Frontal cortex (tissue), 4 donors: ENCODE measurements around the gene C1QBP. TPM values are rescaled to one million over a fixed set of nuclear protein-coding genes. Genes with fewer than 3 reads are reported as not detected.
A peak's percentile ranks its signal among the peaks of the same experiment; 100 is the strongest.
"Not testable (repeated sequence)": the region's sequence is repeated elsewhere in the genome, so short reads cannot be mapped to it uniquely, and the experiment has no call there.

Experiments used
- DNase-seq, 2 donors: peaks; one replicate each; pipeline ENCODE4 v3.0.0; 2012; ENCODE audit warnings: low spot score in 2 of 2
- FAIRE-seq: peaks from 2 replicates; lab custom pipeline; 2012; peaks lifted over from hg19 to GRCh38; lab: Jason Lieb, UNC
- total RNA-seq: library from RNA; depleted of rRNA; stranded (reverse); fragments of >200 nt; gene quantifications from one replicate; pipeline ENCODE4 v1.2.3, GENCODE V29; 2014
- donor health status: control.
- donor health status: control.
- donor health status: control.

C1QBP gene
- total RNA-seq, 1 donor from 2014 or later = 172 TPM

GRCh38 chr17:5435781-5436315, 3.1 kb downstream of the C1QBP start:
- DNase-seq, FAIRE-seq: not testable (repeated sequence)

GRCh38 chr17:5434984-5435383, 4.0 kb downstream of the C1QBP start:
- no peak for FAIRE-seq

GRCh38 chr17:5431949-5432556, 6.9 kb downstream of the C1QBP start:
- FAIRE-seq = no peak

More at GRCh38 chr17:5434984-5435383, 4.0 kb downstream of the C1QBP start:
- no peak for DNase-seq

GRCh38 chr17:5431234-5431633, 7.7 kb downstream of the C1QBP start:
- FAIRE-seq, DNase-seq: not testable (repeated sequence)

More at GRCh38 chr17:5431949-5432556, 6.9 kb downstream of the C1QBP start:
- no peak for DNase-seq

DNA sequence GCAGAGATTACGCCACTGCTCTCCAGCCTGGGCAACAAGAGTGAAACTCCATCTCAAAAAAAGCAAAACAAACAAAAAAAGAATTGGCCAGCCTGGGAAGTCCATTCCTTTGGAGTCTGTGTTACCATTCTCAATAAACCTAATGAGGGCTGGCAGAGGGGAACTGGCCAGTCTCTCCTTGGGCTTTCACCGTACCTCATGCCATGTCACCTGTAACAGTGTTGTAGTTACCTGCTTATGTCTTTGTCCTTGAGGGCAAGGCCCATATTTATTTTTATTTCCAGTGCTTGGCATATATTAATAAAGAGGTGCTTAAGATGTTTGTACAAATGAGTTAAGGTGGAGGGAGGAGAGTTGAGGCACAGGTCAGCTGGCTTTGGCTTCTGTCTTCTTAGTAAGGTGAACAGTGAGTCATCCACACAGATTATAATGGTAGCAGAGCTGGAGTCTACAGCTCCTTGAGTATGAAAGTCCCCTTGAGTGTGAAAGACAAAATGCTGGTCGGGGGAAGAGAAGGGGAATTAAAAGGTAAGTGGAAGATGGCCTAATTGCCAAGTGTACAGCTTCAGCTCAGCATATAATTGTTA, 8.4 kb downstream of the C1QBP start:
- FAIRE-seq (no peak), DNase-seq (no peak)

DNA sequence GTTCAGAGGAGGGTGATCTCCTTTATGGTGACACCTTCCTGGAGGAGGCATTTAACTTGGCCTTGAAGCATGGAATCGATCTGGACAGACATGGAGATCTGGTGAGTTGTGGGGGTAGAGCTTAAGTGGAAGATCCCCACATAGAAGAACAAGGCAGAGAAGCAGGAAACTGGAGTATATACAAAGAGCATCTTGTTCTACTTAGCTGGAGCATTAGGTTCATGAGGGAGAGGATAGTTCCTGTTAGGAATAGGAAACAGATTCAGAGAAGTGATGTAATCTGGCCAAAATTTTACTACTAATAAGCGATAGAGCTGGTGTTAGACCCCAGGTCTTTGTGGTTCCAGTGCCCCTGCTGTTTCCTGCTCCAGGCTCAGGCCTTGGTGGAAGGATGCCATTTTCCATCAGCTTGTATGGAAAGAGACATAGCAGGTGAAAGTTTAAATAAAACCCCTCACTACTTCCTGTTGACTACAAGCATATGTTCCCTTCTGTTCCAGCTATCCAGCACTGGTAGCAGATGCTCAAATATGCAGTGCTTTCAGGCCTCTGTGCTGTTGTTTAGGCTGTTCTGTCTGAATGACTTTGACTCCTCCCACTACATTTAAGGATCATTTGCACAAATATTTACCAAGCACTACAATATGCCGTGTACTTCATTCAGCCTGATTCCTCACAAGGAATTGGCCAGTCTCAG, 9.6 kb downstream of the C1QBP start:
- FAIRE-seq (no peak), DNase-seq (no peak)

DNA sequence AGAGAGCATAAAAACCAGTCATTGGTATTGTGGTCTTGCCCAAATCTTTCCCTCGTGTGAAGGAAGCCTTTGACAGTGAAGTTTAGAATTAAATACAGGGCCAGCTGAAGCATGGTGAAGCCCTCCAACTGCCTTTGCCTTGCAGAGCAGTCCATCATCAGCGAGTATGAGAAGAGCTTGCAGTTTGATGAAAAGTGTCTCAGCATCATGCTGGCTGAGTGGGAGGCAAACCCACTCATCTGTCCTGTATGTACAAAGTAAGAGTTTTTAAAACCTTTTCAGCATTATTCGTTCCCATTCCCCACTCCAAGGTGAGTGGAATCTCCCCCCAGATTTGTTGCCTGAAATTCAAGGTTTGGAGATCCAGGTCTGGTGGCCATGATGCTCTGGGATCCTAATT, 13.1 kb downstream of the C1QBP start:
- DNase-seq = no peak
- FAIRE-seq = no peak

DNA sequence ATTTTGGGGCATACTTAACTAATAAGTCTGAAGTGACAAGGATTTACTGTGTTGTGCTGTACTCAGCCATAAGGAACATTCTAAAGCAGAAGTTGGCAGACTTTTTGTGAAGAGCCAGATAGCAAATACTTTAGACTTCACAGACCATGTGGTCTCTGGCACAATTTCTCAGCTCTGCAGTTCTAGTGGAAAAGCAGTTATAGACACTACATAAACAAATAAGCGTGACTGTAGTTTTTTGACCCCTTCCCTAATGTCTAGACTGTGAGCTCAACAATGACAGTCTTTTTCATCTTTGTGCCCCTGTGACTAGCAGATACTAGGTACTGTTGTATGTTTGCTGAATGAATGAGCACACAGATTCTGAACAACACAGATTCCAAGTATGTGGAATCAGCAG, 14.0 kb downstream of the C1QBP start:
- FAIRE-seq (no peak), DNase-seq (no peak)

- FAIRE-seq (no peak), DNase-seq (no peak)
These were observed 16.4 kb downstream of the C1QBP start for GRCh38 chr17:5422505-5422904.

DNA sequence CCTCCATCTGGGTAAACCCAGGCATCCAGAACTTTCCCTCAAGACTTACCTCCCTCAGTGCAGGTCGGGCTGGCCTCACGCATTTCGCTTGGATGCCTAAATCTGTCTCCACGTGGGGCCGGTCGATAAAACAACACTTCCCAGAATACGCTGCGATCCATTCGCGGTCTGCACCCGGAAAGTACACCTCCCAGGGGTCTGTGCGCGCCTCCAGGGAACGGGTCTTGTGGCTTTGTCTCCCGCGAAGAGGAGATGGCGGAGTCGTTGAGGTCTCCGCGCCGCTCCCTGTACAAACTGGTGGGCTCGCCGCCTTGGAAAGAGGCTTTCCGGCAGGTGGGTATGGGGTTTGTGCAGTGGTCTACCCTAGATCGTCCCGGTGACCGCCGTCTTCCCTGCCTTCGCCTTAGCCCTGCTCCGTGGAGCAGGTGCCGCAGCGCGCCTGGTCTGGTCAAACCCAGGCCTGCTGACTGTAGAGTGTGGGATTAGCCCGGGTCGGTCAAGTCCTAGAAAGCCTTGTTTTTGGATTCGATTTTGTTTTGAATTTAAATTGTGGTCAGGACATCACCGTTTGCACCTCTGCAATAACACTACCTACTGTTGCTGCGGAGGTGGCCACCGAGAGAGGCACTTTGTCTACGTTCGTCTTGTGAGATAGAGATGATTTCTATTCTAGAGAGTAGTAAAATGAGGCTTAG, 18.8 kb downstream of the C1QBP start, which contains the start of gene RPAIN:
RPAIN (plus strand) TSS at position 224 of the 695 bp plus-strand sequence; CDS start at position 253, 29 bp downstream.
- DNase-seq (peak; percentile 72 to 79), FAIRE-seq (no peak)

DNA sequence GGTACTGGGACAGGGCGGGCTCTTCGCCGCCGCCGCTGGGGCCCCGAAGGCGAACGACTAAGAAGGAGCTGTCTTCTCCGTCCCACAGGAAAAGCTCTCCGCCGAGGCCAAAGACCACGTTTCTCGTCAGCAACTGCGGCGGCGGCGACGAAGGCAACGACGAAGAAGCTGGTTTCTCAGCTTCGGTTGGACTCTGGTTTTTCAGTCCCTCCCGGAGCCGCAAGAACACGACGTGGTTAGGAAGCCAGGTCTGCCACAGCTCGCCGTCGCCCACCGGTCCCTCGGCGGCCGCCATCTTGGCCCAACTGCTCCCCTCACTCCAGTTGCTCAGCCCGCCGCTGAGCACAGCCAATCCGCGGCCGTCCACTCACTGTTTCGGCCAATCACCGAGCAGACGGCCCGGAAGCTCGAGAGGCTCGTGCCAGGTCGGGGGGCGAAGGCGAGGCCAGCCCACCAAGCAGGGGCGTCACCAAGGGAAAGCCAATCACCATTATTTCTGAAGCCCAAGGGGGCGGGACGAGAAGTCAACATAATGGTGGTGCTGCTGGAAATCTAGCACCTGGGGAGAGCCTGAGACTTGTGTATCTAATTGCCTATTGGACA, 19.5 kb downstream of the C1QBP start, which contains the start of gene NUP88:
NUP88 (minus strand) TSS at position 307 of the 603 bp plus-strand sequence; CDS start at position 295, 12 bp downstream.
- FAIRE-seq (peak; percentile 78), DNase-seq (peak; percentile 86 to 96)

- DNase-seq (no peak), FAIRE-seq (no peak)
These were observed 20.0 kb downstream of the C1QBP start for GRCh38 chr17:5418858-5419355.

GRCh38 chr17:5416901-5417300, 22.1 kb downstream of the C1QBP start:
- FAIRE-seq (no peak), DNase-seq (no peak)

DNA sequence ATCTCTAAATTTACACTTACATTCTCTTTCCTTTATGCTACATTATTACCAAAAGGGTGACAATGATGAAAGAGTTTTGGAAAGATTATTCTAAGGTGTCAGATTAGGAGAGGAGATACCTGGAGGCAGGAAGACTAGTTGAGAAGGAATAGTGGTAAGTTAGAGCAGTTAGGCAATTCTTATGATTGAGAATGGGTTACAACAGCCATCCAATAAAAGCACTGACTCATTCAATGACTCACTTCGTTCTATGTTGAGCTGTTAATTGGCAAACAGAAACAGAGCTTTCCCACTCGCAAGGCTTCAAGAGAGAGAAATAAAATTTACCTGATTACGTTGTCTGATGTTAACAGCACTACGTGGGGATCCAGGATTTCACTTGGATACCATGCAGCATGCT, 25.3 kb downstream of the C1QBP start:
- DNase-seq (no peak), FAIRE-seq (no peak)

DNA sequence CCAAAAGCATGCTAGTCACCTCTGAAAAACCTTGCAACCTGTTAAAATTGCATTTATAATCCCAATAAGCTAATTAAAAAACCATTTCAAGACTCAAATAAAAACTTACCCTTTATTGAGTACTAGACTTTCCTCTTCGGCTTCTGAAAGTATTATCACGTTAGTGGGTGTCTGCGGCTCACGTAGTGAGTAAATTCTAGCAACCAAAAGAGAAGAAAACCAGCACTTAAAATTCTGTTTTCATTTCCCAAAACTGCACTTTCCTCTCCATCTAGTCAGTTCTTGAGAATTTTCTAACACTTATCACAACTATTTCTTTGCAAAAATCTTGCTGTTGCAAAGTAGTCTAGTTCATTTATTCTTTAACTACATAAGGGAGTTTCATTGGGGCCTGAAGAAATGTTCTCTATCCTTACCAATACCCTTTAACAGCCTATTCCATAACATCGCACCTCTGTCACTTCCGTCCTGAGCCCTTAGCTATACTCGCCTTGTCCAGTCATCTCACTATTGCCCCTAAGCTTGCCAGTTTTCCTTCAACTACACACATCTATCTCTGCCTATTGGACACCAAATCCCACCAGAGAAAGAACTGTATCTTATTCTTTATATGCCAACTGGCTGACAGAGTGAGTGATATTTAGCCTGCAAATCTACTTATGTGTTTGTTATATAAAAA, 28.2 kb downstream of the C1QBP start:
- DNase-seq = no peak
- FAIRE-seq = no peak

- FAIRE-seq (no peak), DNase-seq (no peak)
These were observed 30.8 kb downstream of the C1QBP start for GRCh38 chr17:5408186-5408585.

DNA sequence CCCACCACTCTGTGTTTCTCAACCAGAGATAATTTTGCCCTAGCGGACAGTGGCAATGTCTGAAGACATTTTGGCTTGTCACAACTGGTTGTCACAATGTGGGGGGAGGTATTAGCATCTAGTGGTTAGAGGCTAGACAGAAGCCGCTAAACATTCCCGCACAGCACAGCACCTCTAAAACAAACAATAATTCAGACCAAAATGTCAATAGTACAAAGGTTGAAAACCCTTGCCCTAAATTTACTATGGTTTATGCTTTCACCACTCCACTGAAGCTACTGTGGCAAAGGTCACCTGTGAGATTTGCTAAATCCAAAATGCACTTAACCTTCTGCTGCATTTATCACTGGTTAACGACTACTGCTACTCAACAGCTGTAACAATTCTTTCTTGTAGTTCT, 33.6 kb downstream of the C1QBP start:
- FAIRE-seq (no peak), DNase-seq (no peak)

DNA sequence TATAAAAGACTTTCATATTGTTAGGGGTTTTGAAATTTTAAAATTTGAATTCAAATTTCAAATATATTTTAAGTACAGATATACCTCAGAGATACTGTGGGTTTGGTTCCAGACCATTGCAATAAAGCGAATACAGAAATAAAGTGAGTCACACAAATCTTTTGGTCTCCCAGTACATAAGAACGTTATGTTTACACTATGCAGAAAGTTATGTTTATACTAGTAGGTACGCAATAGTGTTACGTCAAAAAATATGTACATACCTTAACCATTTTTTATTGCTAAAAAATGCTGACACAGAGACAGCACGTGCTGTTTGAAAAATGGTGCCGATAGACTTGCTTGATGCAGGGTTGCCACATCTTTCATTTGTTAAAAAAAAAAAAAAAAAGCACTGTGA, 39.2 kb downstream of the C1QBP start:
- DNase-seq = no peak
- no peak for FAIRE-seq

- DNase-seq (no peak), FAIRE-seq (no peak)
These were observed 42.3 kb downstream of the C1QBP start for GRCh38 chr17:5396612-5397011.
